ENCODE data around the gene FOXK1. TPM values are rescaled to one million over a fixed set of nuclear protein-coding genes. Genes with fewer than 3 reads are reported as not detected.

FOXK1 gene
- total RNA-seq, 5 donors from 2014 or later (not counting 1 experiment from before 2014, with no cell fraction given) = 63.9 to 79.7 (median 74.2) TPM

- H3K27me3 ChIP-seq (replicated peaks in 1 of 2; ENCODE audit: control insufficient read depth in 2 of 2, extremely low read depth in 1 of 2, insufficient read depth in 2 of 2, low read length in 1 of 2) = no peaks in the 10 kb centered on the region
- CTCF ChIA-PET = no interaction called here
- POLR2A ChIA-PET = no interaction called here
- H3K4me3 Mint-ChIP-seq = peak overlapping the region in 1 of 3 donors; percentile 89
- no peaks in the 10 kb centered on the region for H3K27me3 Mint-ChIP-seq
- no peak overlapping the region for H3K27ac ChIP-seq (ENCODE audit: low read length)
- H3K4me3 ChIP-seq (ENCODE audit: control insufficient read depth in 1 of 2, extremely low read depth in 1 of 2, low read length in 1 of 2) = no peak overlapping the region
- peaks cover 6 to 24% of the 10 kb centered on the region in 2 donors for H3K36me3 ChIP-seq (ENCODE audit: control insufficient read depth in 2 of 2, extremely low read depth in 1 of 2, insufficient read depth in 1 of 2, low read length in 1 of 2)
- peak overlapping the region; percentile 66 to 84 for H3K27ac Mint-ChIP-seq
- no peaks in the 10 kb centered on the region for H3K9me3 ChIP-seq
- no peak for DNase-seq
- WGBS (ENCODE audit: insufficient coverage) = 92% methylated on average over 14 of the region's 23 CpGs
- no peak for ATAC-seq (replicated peaks in 1 of 4)
- no peaks in the 10 kb centered on the region for H3K9me3 Mint-ChIP-seq
- H3K36me3 Mint-ChIP-seq = peaks cover 22% of the 10 kb centered on the region
- peaks cover 35 to 76% of the 10 kb centered on the region in 2 experiments for H3K4me1 ChIP-seq (ENCODE audit: control insufficient read depth in 1 of 2, extremely low read depth in 1 of 2, insufficient read depth in 2 of 2, low read length in 2 of 2)
- H3K4me1 Mint-ChIP-seq = peaks cover 73 to 78% (median 74%) of the 10 kb centered on the region in 3 donors
Measured at GRCh38 chr7:4742051-4742573, 60.0 kb downstream of the FOXK1 start.

GRCh38 chr7:4742852-4743251, 60.8 kb downstream of the FOXK1 start:
- H3K4me3 Mint-ChIP-seq = peak overlapping the region in 1 of 3 donors; percentile 89
- peaks cover 24% of the 10 kb centered on the region for H3K36me3 Mint-ChIP-seq
- H3K4me1 ChIP-seq (ENCODE audit: control insufficient read depth in 1 of 2, extremely low read depth in 1 of 2, insufficient read depth in 2 of 2, low read length in 2 of 2) = peaks cover 43 to 83% of the 10 kb centered on the region in 2 experiments
- H3K36me3 ChIP-seq (ENCODE audit: control insufficient read depth in 2 of 2, extremely low read depth in 1 of 2, insufficient read depth in 1 of 2, low read length in 1 of 2) = peaks cover 12 to 24% of the 10 kb centered on the region in 2 donors
- DNase-seq = no peak
- H3K4me1 Mint-ChIP-seq = peaks cover 76 to 80% (median 79%) of the 10 kb centered on the region in 3 donors
- no peaks in the 10 kb centered on the region for H3K9me3 ChIP-seq
- H3K27me3 ChIP-seq (replicated peaks in 1 of 2; ENCODE audit: control insufficient read depth in 2 of 2, extremely low read depth in 1 of 2, insufficient read depth in 2 of 2, low read length in 1 of 2) = no peaks in the 10 kb centered on the region
- CTCF ChIA-PET = no interaction called here
- 95% methylated on average over 10 of the region's 10 CpGs for WGBS (ENCODE audit: insufficient coverage)
- H3K27ac Mint-ChIP-seq = peak overlapping the region; percentile 96 to 98
- H3K27me3 Mint-ChIP-seq = no peaks in the 10 kb centered on the region
- H3K4me3 ChIP-seq (ENCODE audit: control insufficient read depth in 1 of 2, extremely low read depth in 1 of 2, low read length in 1 of 2) = no peak overlapping the region
- ATAC-seq (replicated peaks in 1 of 4) = no peak
- POLR2A ChIA-PET = no interaction called here
- no peak overlapping the region for H3K27ac ChIP-seq (ENCODE audit: low read length)
- no peaks in the 10 kb centered on the region for H3K9me3 Mint-ChIP-seq

- H3K36me3 Mint-ChIP-seq = peaks cover 30% of the 10 kb centered on the region
- peaks cover 40 to 83% of the 10 kb centered on the region in 2 experiments for H3K4me1 ChIP-seq (ENCODE audit: control insufficient read depth in 1 of 2, extremely low read depth in 1 of 2, insufficient read depth in 2 of 2, low read length in 2 of 2)
- peaks cover 74 to 79% (median 79%) of the 10 kb centered on the region in 3 donors for H3K4me1 Mint-ChIP-seq
- POLR2A ChIA-PET = interaction anchor here (0.6 to 1.1 kb wide), 5 partner anchors 11 to 1805 kb away, joined by 4 to 5 read pairs (median 4); partner anchors contain the start of gene AP5Z1 (in 1 of the 2)
- peak overlapping the region; percentile 84 for H3K27ac ChIP-seq (ENCODE audit: low read length)
- peaks cover 12 to 24% of the 10 kb centered on the region in 2 donors for H3K36me3 ChIP-seq (ENCODE audit: control insufficient read depth in 2 of 2, extremely low read depth in 1 of 2, insufficient read depth in 1 of 2, low read length in 1 of 2)
- H3K27me3 ChIP-seq (replicated peaks in 1 of 2; ENCODE audit: control insufficient read depth in 2 of 2, extremely low read depth in 1 of 2, insufficient read depth in 2 of 2, low read length in 1 of 2) = no peaks in the 10 kb centered on the region
- no peaks in the 10 kb centered on the region for H3K9me3 ChIP-seq
- no peaks in the 10 kb centered on the region for H3K9me3 Mint-ChIP-seq
- DNase-seq (peak; percentile 46 to 80 (median 60)), ATAC-seq (replicated peaks in 1 of 4) (peak; percentile 71 to 77 (median 72))
- peak overlapping the region; percentile 81 to 89 (median 83) for H3K4me3 Mint-ChIP-seq
- WGBS (ENCODE audit: insufficient coverage) = 14% methylated on average over 21 of the region's 31 CpGs
- no peaks in the 10 kb centered on the region for H3K27me3 Mint-ChIP-seq
- peak overlapping the region; percentile 42 to 53 for H3K4me3 ChIP-seq (ENCODE audit: control insufficient read depth in 1 of 2, extremely low read depth in 1 of 2, low read length in 1 of 2)
- CTCF ChIA-PET = interaction anchor here in 1 of 2 donors (1.3 kb wide), 1 partner anchor 11 kb away, joined by 4 read pairs; no protein-coding TSS in a partner anchor
- peak overlapping the region; percentile 96 to 98 for H3K27ac Mint-ChIP-seq
Measured at GRCh38 chr7:4744391-4745264, 62.5 kb downstream of the FOXK1 start.

DNA sequence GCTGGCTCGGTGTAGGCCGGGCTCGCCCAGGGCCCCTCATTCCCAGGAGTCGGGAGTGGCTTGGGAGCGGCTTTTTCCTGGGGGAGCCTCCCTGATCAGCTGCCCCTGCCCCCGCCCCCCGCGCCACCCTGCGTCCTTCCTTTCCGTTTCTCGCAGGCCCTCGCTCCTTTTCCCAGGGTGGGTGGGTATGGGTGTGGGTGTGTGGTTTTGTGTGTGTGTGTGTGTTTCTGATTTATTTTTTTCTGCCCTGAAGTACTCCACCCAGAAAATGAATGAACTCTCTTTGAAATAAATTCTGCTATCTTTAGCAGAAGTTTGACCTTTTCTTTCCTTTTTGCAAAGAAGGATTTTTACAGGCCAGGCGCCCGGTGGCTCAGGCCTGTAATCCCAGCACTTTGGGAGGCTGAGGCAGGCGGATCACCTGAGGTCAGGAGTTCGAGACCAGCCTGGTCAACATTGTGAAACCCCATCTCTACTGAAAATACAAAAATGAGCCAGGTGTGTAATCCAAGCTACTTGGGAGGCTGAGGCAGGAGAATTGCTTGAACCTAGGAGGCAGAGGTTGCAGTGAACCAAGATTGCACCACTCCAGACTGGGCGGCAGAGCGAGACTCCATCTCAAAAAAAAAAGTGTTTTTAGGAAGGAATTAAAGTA, 63.3 kb downstream of the FOXK1 start:
- peak overlapping the region; percentile 84 for H3K27ac ChIP-seq (ENCODE audit: low read length)
- H3K36me3 Mint-ChIP-seq = peaks cover 30% of the 10 kb centered on the region
- H3K27ac Mint-ChIP-seq = peak overlapping the region; percentile 96 to 98
- H3K27me3 Mint-ChIP-seq = no peaks in the 10 kb centered on the region
- no peaks in the 10 kb centered on the region for H3K9me3 Mint-ChIP-seq
- no peaks in the 10 kb centered on the region for H3K27me3 ChIP-seq (replicated peaks in 1 of 2; ENCODE audit: control insufficient read depth in 2 of 2, extremely low read depth in 1 of 2, insufficient read depth in 2 of 2, low read length in 1 of 2)
- ATAC-seq (replicated peaks in 1 of 4) (peak; percentile 26 to 60 (median 46)), DNase-seq (peak in 1 of 35 experiments; percentile 30)
- H3K4me1 Mint-ChIP-seq = peaks cover 70 to 78% (median 74%) of the 10 kb centered on the region in 3 donors
- peak overlapping the region; percentile 81 to 89 (median 83) for H3K4me3 Mint-ChIP-seq
- peaks cover 40 to 81% of the 10 kb centered on the region in 2 experiments for H3K4me1 ChIP-seq (ENCODE audit: control insufficient read depth in 1 of 2, extremely low read depth in 1 of 2, insufficient read depth in 2 of 2, low read length in 2 of 2)
- CTCF ChIA-PET = interaction anchor here in 1 of 2 donors (1.0 kb wide), 1 partner anchor 104 kb away, joined by 3 read pairs; no protein-coding TSS in a partner anchor
- peak overlapping the region; percentile 53 to 58 for H3K4me3 ChIP-seq (ENCODE audit: control insufficient read depth in 1 of 2, extremely low read depth in 1 of 2, low read length in 1 of 2)
- 23% methylated on average over 6 of the region's 18 CpGs for WGBS (ENCODE audit: insufficient coverage)
- no peaks in the 10 kb centered on the region for H3K9me3 ChIP-seq
- peaks cover 12 to 24% of the 10 kb centered on the region in 2 donors for H3K36me3 ChIP-seq (ENCODE audit: control insufficient read depth in 2 of 2, extremely low read depth in 1 of 2, insufficient read depth in 1 of 2, low read length in 1 of 2)
- POLR2A ChIA-PET = interaction anchor here (0.6 to 1.1 kb wide), 4 partner anchors 12 to 300 kb away, joined by 4 read pairs; partner anchors contain the start of genes AP5Z1 (in 1 of the 2) and RBAK (in 1 of the 2)

DNA sequence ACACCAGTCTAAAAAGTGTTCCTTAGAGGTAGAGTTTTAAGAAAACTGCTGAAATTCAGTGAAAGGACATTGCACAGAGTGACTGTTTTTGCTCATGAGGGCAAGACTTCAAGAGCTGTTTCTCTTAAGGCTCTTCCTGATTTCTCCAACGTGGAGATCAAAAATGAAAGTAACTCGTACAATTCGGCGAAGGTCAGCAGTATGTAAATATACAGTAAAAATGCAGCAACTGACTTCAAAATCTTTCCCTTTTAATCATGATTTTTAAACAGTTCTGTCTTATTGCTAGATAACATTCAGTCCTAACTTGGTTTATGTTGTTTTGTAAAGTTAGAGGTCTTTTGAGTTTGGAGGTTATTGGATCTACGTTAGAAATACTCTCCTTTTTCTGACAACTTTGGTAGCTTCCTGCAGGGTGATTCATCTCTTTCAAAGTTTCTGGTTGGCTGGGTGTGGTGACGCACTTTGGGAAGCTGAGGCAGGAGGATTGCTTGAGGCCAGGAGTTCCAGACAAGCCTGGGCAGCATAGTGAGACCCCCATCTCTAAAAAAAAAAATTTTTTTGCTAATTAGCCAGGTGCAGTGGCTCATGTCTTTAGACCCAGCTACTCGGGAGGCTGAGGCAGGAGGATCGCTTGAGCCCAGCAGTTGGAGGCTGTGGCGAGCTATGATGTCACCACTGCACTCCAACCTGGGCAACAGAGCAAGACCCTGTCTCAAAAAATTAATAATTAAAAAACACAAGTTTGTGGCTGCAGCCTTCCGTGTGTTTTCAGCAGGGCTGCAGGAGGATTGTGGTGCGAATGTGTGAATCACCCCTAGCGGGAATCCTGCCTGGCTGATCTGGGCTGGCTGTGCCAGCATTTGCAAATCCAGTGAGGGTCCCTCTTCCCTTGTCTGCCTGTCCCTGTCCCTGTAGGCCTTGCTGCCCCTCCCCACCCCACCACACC, 64.2 kb downstream of the FOXK1 start:
- peak in 4 of 35 experiments; percentile 20 to 55 (median 38) for DNase-seq
- H3K27ac ChIP-seq (ENCODE audit: low read length) = peak overlapping the region; percentile 84
- peak overlapping the region; percentile 53 to 58 for H3K4me3 ChIP-seq (ENCODE audit: control insufficient read depth in 1 of 2, extremely low read depth in 1 of 2, low read length in 1 of 2)
- H3K27me3 ChIP-seq (replicated peaks in 1 of 2; ENCODE audit: control insufficient read depth in 2 of 2, extremely low read depth in 1 of 2, insufficient read depth in 2 of 2, low read length in 1 of 2) = no peaks in the 10 kb centered on the region
- 50% methylated on average over 4 of the region's 12 CpGs for WGBS (ENCODE audit: insufficient coverage)
- Mint-ChIP-seq H3K4me1 (peaks cover 70 to 75% (median 74%) of the 10 kb centered on the region in 3 donors), H3K36me3 (peaks cover 24% of the 10 kb centered on the region), H3K4me3 (peak overlapping the region; percentile 81 to 89 (median 83)), H3K27me3 (no peaks in the 10 kb centered on the region), H3K9me3 (no peaks in the 10 kb centered on the region), H3K27ac (peak overlapping the region; percentile 96 to 98)
- ATAC-seq (replicated peaks in 1 of 4) = no peak
- H3K36me3 ChIP-seq (ENCODE audit: control insufficient read depth in 2 of 2, extremely low read depth in 1 of 2, insufficient read depth in 1 of 2, low read length in 1 of 2) = peaks cover 12 to 19% of the 10 kb centered on the region in 2 donors
- peaks cover 37 to 77% of the 10 kb centered on the region in 2 experiments for H3K4me1 ChIP-seq (ENCODE audit: control insufficient read depth in 1 of 2, extremely low read depth in 1 of 2, insufficient read depth in 2 of 2, low read length in 2 of 2)
- CTCF ChIA-PET = interaction anchor here in 1 of 2 donors (0.7 to 1.0 kb wide), 2 partner anchors 45 to 105 kb away, joined by 3 to 4 read pairs; no protein-coding TSS in a partner anchor
- H3K9me3 ChIP-seq = no peaks in the 10 kb centered on the region
- POLR2A ChIA-PET = interaction anchor here (0.6 to 1.1 kb wide), 2 partner anchors 12 to 299 kb away, joined by 4 read pairs; partner anchors contain the start of gene RBAK (in 1 of the 2)

Measured in T-cell (primary cell).